Measurements from ENCODE around the gene MBD3.

DNA sequence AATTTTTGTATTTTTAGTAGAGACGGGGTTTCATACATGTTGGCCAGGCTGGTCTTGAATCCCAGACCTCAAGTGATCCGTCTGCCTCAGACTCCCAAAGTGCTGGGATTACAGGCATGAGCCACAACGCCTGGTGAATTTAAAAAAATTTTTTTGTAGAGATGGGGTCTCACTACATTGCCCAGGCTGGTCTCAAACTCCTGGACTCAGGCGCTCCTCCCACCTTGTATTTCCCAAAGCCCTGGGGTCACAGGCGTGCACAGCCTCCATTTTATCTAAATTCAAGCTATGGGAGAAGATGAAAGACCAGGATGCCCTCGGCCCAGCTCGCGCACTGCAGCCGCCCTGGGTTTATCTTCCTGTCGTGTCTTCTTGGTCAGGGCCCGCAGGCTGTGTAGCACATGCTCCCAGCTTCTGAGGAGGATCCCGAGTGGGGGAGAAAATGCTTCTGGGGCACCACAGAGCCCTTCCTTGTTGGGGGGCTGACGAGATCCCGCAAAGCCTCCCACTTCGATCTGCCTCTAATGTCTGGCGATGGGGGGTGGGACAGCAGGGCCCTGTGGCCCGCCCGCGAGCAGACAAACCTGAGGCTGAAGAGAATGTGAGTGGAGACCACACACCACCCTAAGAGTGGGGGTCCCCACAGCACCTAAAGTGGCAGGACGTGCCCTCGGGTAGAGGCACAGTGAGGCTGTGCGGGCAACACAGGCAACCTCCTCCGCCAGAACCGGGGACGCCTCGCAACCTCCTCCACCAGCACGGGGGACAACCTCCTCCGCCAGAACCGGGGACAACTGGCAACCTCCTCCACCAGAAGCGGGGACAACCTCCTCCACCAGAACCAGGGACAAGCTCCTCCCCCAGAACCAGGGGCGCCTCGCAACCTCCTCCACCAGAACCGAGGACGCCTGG, 43.9 kb upstream of the MBD3 start:
- TF ChIP-seq, protein P1, sequence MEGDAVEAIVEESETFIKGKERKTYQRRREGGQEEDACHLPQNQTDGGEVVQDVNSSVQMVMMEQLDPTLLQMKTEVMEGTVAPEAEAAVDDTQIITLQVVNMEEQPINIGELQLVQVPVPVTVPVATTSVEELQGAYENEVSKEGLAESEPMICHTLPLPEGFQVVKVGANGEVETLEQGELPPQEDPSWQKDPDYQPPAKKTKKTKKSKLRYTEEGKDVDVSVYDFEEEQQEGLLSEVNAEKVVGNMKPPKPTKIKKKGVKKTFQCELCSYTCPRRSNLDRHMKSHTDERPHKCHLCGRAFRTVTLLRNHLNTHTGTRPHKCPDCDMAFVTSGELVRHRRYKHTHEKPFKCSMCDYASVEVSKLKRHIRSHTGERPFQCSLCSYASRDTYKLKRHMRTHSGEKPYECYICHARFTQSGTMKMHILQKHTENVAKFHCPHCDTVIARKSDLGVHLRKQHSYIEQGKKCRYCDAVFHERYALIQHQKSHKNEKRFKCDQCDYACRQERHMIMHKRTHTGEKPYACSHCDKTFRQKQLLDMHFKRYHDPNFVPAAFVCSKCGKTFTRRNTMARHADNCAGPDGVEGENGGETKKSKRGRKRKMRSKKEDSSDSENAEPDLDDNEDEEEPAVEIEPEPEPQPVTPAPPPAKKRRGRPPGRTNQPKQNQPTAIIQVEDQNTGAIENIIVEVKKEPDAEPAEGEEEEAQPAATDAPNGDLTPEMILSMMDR (conservative IDR thresholded peaks at IDR 0.05 in 1 of 2, IDR thresholded peaks at IDR 0.05 in 1 of 2; ENCODE audit: low read depth in 1 of 2, low read length in 2 of 2): no peak
- TF ChIP-seq EZH2 (IDR thresholded peaks at IDR 0.05; ENCODE audit: low read length, missing control alignments): no peak

Data from fibroblast of lung (primary cell).